HepG2 (cell line): Measurements from ENCODE around the gene NEK9. TPM values are rescaled to one million over a fixed set of nuclear protein-coding genes. Genes with fewer than 3 reads are reported as not detected.

Experiments
- BORCS8-MEF2B ChIP-seq: sonication (generic); formaldehyde crosslinking; IDR thresholded peaks from 2 replicates; pipeline ENCODE4 v1.8.0; 2022; ENCODE audit warnings: mild to moderate bottlenecking, missing genetic modification reagents
- CEBPG ChIP-seq: IDR thresholded peaks from 2 replicates; pipeline ENCODE4 v1.6.1; 2016
- CSRNP2 ChIP-seq: sonication (generic); formaldehyde crosslinking; conservative IDR thresholded peaks from 2 replicates; pipeline ENCODE4 v1.8.0; 2022; ENCODE audit warnings: low read depth, missing genetic modification reagents
- ELF3 ChIP-seq: IDR thresholded peaks from 2 replicates; pipeline ENCODE4 v1.6.1; 2016; ENCODE audit warnings: missing genetic modification reagents, missing compliant biosample characterization
- GRHL1 ChIP-seq: sonication (generic); formaldehyde crosslinking; conservative IDR thresholded peaks from 2 replicates; pipeline ENCODE4 v1.8.0; 2022; ENCODE audit warnings: missing genetic modification reagents
- MTA1 ChIP-seq: sonication (generic); formaldehyde crosslinking; IDR thresholded peaks from 2 replicates; pipeline ENCODE4 v1.4.0; 2020; ENCODE audit warnings: missing genetic modification reagents, mild to moderate bottlenecking, borderline replicate concordance
- MXD4 ChIP-seq: IDR thresholded peaks from 2 replicates; pipeline ENCODE4 v1.6.1; 2016; ENCODE audit warnings: mild to moderate bottlenecking, missing biosample characterization, missing genetic modification reagents
- NFIB ChIP-seq: sonication (generic); formaldehyde crosslinking; IDR thresholded peaks from 2 replicates; pipeline ENCODE4 v1.9.0; 2021; ENCODE audit warnings: missing genetic modification reagents, mild to moderate bottlenecking, borderline replicate concordance
- PAX8 ChIP-seq: sonication (generic); formaldehyde crosslinking; IDR thresholded peaks from 2 replicates; pipeline ENCODE4 v1.8.0; 2022; ENCODE audit warnings: mild to moderate bottlenecking, missing genetic modification reagents, borderline replicate concordance
- POLR2AphosphoS2 ChIP-seq: IDR thresholded peaks from 2 replicates; pipeline ENCODE4 v1.6.1; 2011; ENCODE audit warnings: low read depth, low read length, improper control_type of control experiment
- RFX1 ChIP-seq: fragments of 450-650 bp; IDR thresholded peaks from 2 replicates; pipeline ENCODE4 v1.6.1; 2017
- SOX5 ChIP-seq: IDR thresholded peaks from 2 replicates; pipeline ENCODE4 v1.6.1; 2016; ENCODE audit warnings: borderline replicate concordance
- XBP1 ChIP-seq: sonication (generic); formaldehyde crosslinking; IDR thresholded peaks from 2 replicates; pipeline ENCODE4 v1.5.0; 2020; ENCODE audit warnings: missing genetic modification reagents
- XRCC5 ChIP-seq: fragments of 200-400 bp; formaldehyde crosslinking; optimal IDR thresholded peaks from 2 replicates; pipeline ENCODE3; 2017; ENCODE audit warnings: mild to moderate bottlenecking, low read length
- YY1 ChIP-seq: IDR thresholded peaks from 2 replicates; pipeline ENCODE4 v1.6.1; 2011; ENCODE audit warnings: low read length, low read depth, moderate library complexity, mild to moderate bottlenecking; ENCODE audit not compliant: insufficient read depth, insufficient replicate concordance
- ZBTB37 ChIP-seq: sonication (generic); formaldehyde crosslinking; IDR thresholded peaks from 2 replicates; pipeline ENCODE4 v1.4.0; 2020; ENCODE audit warnings: mild to moderate bottlenecking, missing genetic modification reagents
- ZBTB38 ChIP-seq: sonication (generic); formaldehyde crosslinking; IDR thresholded peaks from 2 replicates; pipeline ENCODE4 v1.5.1; 2020; ENCODE audit warnings: mild to moderate bottlenecking, missing genetic modification reagents
- ZNF276 ChIP-seq: sonication (generic); formaldehyde crosslinking; IDR thresholded peaks from 2 replicates; pipeline ENCODE4 v1.4.0; 2020; ENCODE audit warnings: mild to moderate bottlenecking, low read depth, missing genetic modification reagents
- ZNF354B ChIP-seq: sonication (generic); formaldehyde crosslinking; IDR thresholded peaks from 2 replicates; pipeline ENCODE4 v1.8.0; 2022; ENCODE audit warnings: mild to moderate bottlenecking, missing genetic modification reagents
- ZNF850 ChIP-seq: sonication (generic); formaldehyde crosslinking; conservative IDR thresholded peaks from 2 replicates; pipeline ENCODE4 v1.9.0; 2021; ENCODE audit warnings: mild to moderate bottlenecking, missing genetic modification reagents
- ZSCAN22 ChIP-seq: sonication (generic); formaldehyde crosslinking; IDR thresholded peaks from 2 replicates; pipeline ENCODE4 v1.4.0; 2020; ENCODE audit warnings: mild to moderate bottlenecking, missing genetic modification reagents
- polyA plus RNA-seq, 8 experiments: library from polyadenylated mRNA; depleted of rRNA in 3 of 8; stranded (reverse) in 7 of 8; unstranded in 1 of 8; fragments of >200 nt; fragmentation: Illumina TruSeq in 4 of 8; extraction: Trizol in 4 of 8; gene quantifications; 2 replicates each; pipeline versions ENCODE4 v1.2.1 to v1.2.3, GENCODE V29; 2011 to 2016; ENCODE audit warnings: low read depth in 4 of 8, missing spikeins in 1 of 8, mixed read lengths in 1 of 8; ENCODE audit not compliant: insufficient read depth in 1 of 8
- total RNA-seq, 5 experiments: library from RNA; depleted of rRNA; stranded (reverse); fragments of >200 nt; fragmentation: Illumina TruSeq; extraction: Trizol; gene quantifications; 2 replicates each; pipeline ENCODE4 v1.2.3, GENCODE V29; 2016; ENCODE audit warnings: low read depth in 1 of 5
- TF ChIP-seq, protein P1 (sequence below): fragments of 450-650 bp; IDR thresholded peaks from 2 replicates; pipeline ENCODE4 v1.6.1; 2017

Gene NEK9
- total and polyA plus RNA-seq, 2 of the 13 experiments (the other 11 are each of a cell fraction or from before 2014, with no cell fraction given), result 16.5 to 27.3 TPM

DNA sequence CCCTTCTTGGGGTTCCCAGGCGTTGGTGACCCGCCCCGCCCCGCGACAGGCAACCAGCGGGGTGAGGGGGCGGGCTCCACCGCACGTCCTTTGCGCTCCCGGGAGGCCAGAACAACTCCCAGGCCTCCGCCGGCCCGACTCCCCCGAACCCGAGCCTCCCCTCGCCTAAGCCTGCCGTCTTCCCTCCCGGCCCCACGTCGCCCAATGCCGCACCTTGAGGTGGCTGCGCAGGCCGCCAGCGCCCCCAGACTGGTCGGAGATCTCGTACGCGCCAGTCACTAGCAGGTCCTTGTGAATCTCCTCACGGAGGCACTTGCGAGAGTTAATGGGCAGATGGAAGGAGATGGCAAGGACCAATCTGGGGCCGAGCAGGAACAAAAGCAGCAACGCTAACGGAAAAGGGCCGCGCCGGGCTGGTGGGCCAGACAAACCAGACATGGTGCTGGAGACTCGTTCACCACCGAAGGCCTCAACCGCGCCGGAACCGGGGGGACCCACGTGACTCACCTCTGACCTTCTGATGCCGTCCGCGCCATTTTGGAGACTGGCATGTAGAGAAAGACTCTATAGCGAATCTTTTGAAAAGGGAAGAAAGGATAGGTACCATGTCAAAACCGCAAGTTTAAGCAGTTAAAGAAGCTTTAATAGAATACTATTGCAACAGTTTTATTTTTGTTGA lies 49.4 kb upstream of the NEK9 start, which contains the start of gene TMED10 (continued):
- TF ChIP-seq ZNF276 (peak; percentile 39; the same call in 1 of the 2 replicates), XRCC5 (peak; percentile 46), NFIB (CRISPR knock-in tag) (0 out of 2 replicates have a peak, but pooled peaks have one; percentile 41), ELF3 (peak; percentile 28; the same call in 1 of the 2 replicates), YY1 (peak; percentile 99), MTA1 (0 out of 2 replicates have a peak, but pooled peaks have one; percentile 41), XBP1 (CRISPR knock-in tag) (0 out of 2 replicates have a peak, but pooled peaks have one; percentile 47), GRHL1 (CRISPR knock-in tag) (no peak), POLR2AphosphoS2 (no peak), MXD4 (CRISPR knock-in tag) (peak; percentile 71; the same call in 1 of the 2 replicates), ZBTB38 (CRISPR knock-in tag) (peak; percentile 59; the same call in 1 of the 2 replicates), SOX5 (CRISPR knock-in tag) (0 out of 2 replicates have a peak, but pooled peaks have one; percentile 7), RFX1 (no peak), ZSCAN22 (0 out of 2 replicates have a peak, but pooled peaks have one; percentile 44), CEBPG (peak; percentile 43), BORCS8-MEF2B (peak; percentile 88), PAX8 (CRISPR knock-in tag) (peak; percentile 85; the same call in 1 of the 2 replicates), ZNF850 (CRISPR knock-in tag) (no peak), ZNF354B (CRISPR knock-in tag) (no peak), CSRNP2 (no peak), ZBTB37 (CRISPR knock-in tag) (no peak)
- TF ChIP-seq, protein P1, sequence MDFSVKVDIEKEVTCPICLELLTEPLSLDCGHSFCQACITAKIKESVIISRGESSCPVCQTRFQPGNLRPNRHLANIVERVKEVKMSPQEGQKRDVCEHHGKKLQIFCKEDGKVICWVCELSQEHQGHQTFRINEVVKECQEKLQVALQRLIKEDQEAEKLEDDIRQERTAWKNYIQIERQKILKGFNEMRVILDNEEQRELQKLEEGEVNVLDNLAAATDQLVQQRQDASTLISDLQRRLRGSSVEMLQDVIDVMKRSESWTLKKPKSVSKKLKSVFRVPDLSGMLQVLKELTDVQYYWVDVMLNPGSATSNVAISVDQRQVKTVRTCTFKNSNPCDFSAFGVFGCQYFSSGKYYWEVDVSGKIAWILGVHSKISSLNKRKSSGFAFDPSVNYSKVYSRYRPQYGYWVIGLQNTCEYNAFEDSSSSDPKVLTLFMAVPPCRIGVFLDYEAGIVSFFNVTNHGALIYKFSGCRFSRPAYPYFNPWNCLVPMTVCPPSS, result no peak
